ENCODE measurements around the gene KRTAP5-7. TPM values are rescaled to one million over a fixed set of nuclear protein-coding genes. Genes with fewer than 3 reads are reported as not detected.

KRTAP5-7 gene
- total and polyA plus RNA-seq, 2 experiments from 2014 or later: not detected

- TF ChIP-seq REST (IDR thresholded peaks at IDR 0.05; ENCODE audit: unreplicated experiment) (no peak), JUNB (IDR thresholded peaks at IDR 0.05; ENCODE audit: unreplicated experiment) (no peak), ZNF331 (CRISPR knock-in tag; IDR thresholded peaks at IDR 0.05; ENCODE audit: low read depth) (no peak)
Measured at GRCh38 chr11:71481101-71481960, 45.7 kb upstream of the KRTAP5-7 start (continued).

GRCh38 chr11:71482216-71482615 lies 44.9 kb upstream of the KRTAP5-7 start:
- no peak for TF ChIP-seq REST (IDR thresholded peaks at IDR 0.05; ENCODE audit: unreplicated experiment)
- Mint-ChIP-seq H3K27ac (no peak overlapping the region), H3K9me3 (no peaks in the 10 kb centered on the region), H3K4me1 (peaks cover 7% of the 10 kb centered on the region), H3K36me3 (ENCODE audit: low read depth) (peaks cover 58% of the 10 kb centered on the region), H3K27me3 (ENCODE audit: insufficient read depth, low read depth, poor library complexity) (no peaks in the 10 kb centered on the region), H3K4me3 (no peak overlapping the region)
- Histone ChIP-seq H3K36me3 (ENCODE audit: insufficient read depth) (peaks cover 10% of the 10 kb centered on the region), H3K4me1 (ENCODE audit: insufficient read depth) (no peaks in the 10 kb centered on the region), H3K9me2 (ENCODE audit: insufficient read depth) (no peaks in the 10 kb centered on the region), H4K20me1 (replicated peaks; ENCODE audit: insufficient read depth) (no peaks in the 10 kb centered on the region), H3K27me3 (ENCODE audit: insufficient read depth) (no peaks in the 10 kb centered on the region), H3K27ac (ENCODE audit: low read depth) (no peak overlapping the region), H3K79me2 (replicated peaks; ENCODE audit: insufficient read depth) (no peaks in the 10 kb centered on the region), H3K4me3 (no peak overlapping the region), H3K4me2 (no peak overlapping the region), H3F3A (replicated peaks; ENCODE audit: low read depth) (no peaks in the 10 kb centered on the region), H2AFZ (no peak overlapping the region)
- ATAC-seq: no peak
- DNase-seq (ENCODE audit: low spot score): no peak

DNA sequence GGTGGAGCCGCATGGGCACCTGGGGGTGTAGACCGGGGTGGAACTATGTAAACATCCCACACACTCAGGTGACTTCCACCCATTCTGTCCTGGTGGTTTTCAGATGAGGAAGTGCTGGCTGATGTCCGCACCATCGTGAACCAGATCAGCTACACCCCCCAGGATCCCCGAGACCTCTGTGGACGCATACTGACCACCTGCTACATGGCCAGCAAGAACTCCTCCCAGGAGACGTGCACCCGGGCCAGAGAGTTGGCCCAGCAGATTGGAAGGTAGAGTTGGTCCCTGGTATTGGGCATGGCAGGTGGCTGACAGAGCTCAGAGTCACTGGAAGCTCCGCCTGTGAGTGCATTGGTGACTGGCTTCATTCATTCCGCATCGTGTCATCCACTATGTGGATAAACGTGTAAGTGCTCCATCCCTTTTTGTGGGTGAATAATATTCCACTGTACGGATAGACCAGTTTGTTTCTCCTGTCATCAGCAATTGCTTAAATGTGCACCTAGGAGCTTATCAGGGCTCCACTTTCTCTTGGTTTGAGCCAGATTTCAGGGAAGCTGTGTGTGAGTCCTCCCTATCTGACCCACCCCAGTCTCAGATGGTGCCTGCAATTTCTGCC lies 44.2 kb upstream of the KRTAP5-7 start:
- Histone ChIP-seq H3K4me1 (ENCODE audit: insufficient read depth) (no peaks in the 10 kb centered on the region), H3K27me3 (ENCODE audit: insufficient read depth) (no peaks in the 10 kb centered on the region), H3K4me2 (no peak overlapping the region), H2AFZ (no peak overlapping the region), H3F3A (replicated peaks; ENCODE audit: low read depth) (no peaks in the 10 kb centered on the region), H3K36me3 (ENCODE audit: insufficient read depth) (peaks cover 10% of the 10 kb centered on the region), H3K4me3 (no peak overlapping the region), H4K20me1 (replicated peaks; ENCODE audit: insufficient read depth) (no peaks in the 10 kb centered on the region), H3K27ac (ENCODE audit: low read depth) (no peak overlapping the region), H3K79me2 (replicated peaks; ENCODE audit: insufficient read depth) (no peaks in the 10 kb centered on the region), H3K9me2 (ENCODE audit: insufficient read depth) (no peaks in the 10 kb centered on the region)
- H3K9me3 Mint-ChIP-seq: no peaks in the 10 kb centered on the region
- ATAC-seq (no peak), DNase-seq (ENCODE audit: low spot score) (no peak)
- no peak overlapping the region for H3K4me3 Mint-ChIP-seq
- H3K4me1 Mint-ChIP-seq: peaks cover 3% of the 10 kb centered on the region
- H3K27ac Mint-ChIP-seq: no peak overlapping the region
- peaks cover 58% of the 10 kb centered on the region for H3K36me3 Mint-ChIP-seq (ENCODE audit: low read depth)
- H3K27me3 Mint-ChIP-seq (ENCODE audit: insufficient read depth, low read depth, poor library complexity): no peaks in the 10 kb centered on the region
- TF ChIP-seq ETS1 (IDR thresholded peaks at IDR 0.05) (no peak), EZH2 (IDR thresholded peaks at IDR 0.05; ENCODE audit: low read depth, unreplicated experiment) (no peak), CREB1 (CRISPR knock-in tag; IDR thresholded peaks at IDR 0.05; ENCODE audit: low read depth) (no peak), NANOG (IDR thresholded peaks at IDR 0.05; ENCODE audit: borderline replicate concordance) (no peak)
